HS-5 (cell line): ENCODE data around the gene REEP3.
"Not testable (repeated sequence)": the region's sequence is repeated elsewhere in the genome, so short reads cannot be mapped to it uniquely, and the experiment has no call there.

Experiments
- DNase-seq: peaks from one replicate; pipeline ENCODE4 v3.0.0-alpha.2; 2012; ENCODE audit warnings: low read depth

Gene REEP3

GRCh38 chr10:63630085-63630930 is 109.1 kb downstream of the REEP3 start:
- DNase-seq: peak; percentile 65

- DNase-seq: no peak
Observed at GRCh38 chr10:63630931-63631680, 109.9 kb downstream of the REEP3 start.

DNA sequence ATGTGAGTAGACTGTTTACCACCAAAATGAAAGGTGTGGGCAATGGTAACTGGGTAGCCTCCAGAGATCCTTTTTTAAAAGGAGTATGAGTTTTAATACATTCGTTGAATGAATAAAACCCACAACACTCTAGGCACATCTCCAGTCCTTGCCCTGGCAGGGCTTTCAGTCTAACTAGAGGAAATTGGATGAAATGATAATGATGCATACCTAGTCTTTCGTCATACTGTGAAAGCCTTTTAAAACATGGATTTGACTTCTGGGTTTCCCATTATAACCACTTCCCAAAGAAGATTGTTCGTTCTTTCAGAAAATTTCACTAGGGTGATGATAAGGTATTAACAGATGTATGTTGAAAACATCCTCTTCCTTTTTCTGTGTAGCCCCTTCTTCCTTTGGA is 110.8 kb downstream of the REEP3 start:
- DNase-seq: no peak

- DNase-seq: no peak
Observed at GRCh38 chr10:63633677-63634487, 112.7 kb downstream of the REEP3 start.

DNA sequence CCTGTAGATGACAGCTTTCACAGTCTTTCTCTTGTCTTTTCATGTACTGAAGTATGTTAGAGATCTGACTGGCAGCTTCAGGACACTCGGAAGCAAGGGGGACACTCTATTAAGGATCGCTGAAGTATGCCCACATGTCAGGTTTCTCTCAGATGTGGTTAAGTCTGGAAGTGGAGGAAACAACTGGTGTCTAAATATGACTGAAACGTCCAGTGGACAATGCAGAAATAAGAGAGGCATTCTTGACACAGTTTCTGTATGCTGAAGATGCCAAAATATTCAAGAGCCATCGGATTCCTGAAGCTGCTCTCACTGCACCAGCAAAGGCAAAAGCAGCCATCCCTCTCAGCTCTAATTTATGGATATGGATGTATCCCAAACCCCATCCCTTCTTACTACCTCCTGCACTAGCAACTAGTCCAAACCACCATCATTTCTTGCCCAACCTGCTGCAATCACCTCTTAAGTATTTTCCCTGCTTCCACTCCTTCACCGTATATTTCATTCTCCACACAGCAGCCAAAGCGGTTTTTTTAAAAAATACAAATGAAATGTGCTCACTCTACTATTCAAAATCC is 113.4 kb downstream of the REEP3 start:
- no peak for DNase-seq

GRCh38 chr10:63636812-63637211 is 115.6 kb downstream of the REEP3 start:
- no peak for DNase-seq

DNA sequence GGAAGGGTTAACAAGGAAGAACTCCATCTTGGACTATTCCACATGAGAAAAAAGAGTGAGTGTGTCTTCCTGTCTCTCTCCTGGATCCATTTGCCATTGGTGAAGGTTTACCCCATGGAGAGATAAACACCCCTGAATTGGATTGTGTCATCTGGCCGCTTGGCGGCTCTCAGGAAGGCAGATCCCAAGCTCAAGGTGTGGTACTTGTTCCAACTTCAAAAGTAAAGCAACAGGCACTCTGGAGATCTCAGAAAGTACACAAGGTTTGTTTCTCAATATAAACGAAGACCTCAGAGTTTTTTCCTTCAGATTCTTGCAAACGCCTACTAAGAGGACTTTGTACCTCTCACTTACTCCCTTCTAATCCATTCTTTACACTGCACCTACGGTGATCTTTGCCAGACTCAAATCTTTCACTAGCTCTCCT is 116.7 kb downstream of the REEP3 start:
- no peak for DNase-seq

GRCh38 chr10:63641366-63641765 is 120.2 kb downstream of the REEP3 start:
- no peak for DNase-seq

- no peak for DNase-seq
Observed at GRCh38 chr10:63641799-63642198, 120.6 kb downstream of the REEP3 start.

- no peak for DNase-seq
Observed at GRCh38 chr10:63642808-63643207, 121.6 kb downstream of the REEP3 start.

GRCh38 chr10:63644418-63645142 is 123.4 kb downstream of the REEP3 start:
- no peak for DNase-seq

DNA sequence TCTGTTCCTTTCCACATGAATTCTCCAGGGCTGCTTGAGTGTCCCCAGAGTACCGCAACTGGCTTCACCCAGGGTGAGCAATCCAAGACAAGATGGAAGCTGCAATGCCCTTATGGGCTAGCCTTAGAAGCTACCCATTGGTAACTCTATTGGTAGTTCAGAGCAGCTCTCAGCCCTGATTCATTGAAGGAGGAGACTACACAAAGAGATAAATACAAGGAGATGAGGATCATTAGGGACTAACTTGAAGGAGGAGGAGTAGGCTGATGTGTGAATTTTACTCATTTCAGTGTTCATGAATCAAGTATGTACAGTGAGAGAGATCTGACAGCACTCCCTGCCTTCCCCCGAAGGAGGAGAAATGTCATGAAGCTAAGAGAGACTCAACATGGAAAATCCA is 124.0 kb downstream of the REEP3 start:
- DNase-seq: no peak

DNA sequence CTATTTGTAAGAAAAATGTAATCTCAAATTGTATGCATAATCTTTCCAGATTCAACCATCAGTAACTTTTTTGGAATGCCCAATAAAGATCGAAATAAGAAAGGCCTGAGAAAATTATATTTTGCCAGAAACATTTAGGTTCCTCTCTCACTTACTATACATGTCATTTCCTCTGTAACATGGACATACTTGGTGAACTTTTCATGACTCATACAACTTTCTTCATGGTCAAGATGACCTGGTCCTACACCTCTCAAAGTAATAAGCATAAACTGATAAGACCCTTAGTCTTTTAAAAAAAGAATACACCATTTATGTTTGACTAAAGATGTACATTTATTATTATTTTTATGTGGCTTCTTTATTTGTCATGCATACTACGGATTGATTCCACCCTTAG is 125.3 kb downstream of the REEP3 start:
- no peak for DNase-seq

DNA sequence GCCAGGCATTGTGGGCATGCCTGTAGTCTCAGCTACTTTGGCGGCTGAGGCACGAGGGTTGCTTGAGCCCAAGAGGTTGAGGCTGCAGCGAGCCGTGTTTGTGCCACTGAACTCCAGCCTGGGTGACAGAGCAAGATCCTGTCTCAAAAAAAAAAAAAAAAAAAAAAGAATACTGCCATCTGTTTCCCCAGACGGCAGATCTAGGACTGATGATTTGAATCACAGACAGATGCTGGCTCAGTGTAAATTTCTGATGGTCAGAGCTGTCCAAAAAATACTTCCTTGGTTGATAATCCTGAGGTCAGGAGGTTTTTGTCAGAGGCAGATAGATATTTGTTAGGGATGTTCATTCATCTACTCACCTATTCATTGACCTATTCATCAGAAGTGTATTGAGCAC is 130.7 kb downstream of the REEP3 start:
- DNase-seq: no peak

- no peak for DNase-seq
Observed at GRCh38 chr10:63653747-63654146, 132.5 kb downstream of the REEP3 start.

- no peak for DNase-seq
Observed at GRCh38 chr10:63657761-63658160, 136.6 kb downstream of the REEP3 start.

DNA sequence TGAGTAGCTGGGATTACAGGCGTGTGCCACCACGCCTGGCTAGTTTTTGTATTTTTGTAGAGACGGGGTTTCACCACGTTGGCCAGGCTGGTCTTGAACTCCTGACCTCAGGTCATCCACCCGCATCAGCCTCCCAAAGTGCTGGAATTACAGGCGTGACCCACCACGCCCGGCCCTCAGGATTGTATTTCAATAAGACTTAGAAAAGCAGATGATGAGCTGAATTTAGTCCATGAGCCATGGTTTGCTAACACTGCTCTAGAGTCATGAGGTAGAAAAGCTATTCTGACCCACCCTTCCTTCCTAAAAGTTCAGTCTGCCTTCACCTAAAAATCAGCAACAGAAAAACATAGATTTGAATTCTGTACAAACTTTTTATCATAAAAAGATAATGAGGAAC is 139.7 kb downstream of the REEP3 start:
- DNase-seq: not testable (repeated sequence)

GRCh38 chr10:63661347-63661746 is 140.1 kb downstream of the REEP3 start:
- no peak for DNase-seq

DNA sequence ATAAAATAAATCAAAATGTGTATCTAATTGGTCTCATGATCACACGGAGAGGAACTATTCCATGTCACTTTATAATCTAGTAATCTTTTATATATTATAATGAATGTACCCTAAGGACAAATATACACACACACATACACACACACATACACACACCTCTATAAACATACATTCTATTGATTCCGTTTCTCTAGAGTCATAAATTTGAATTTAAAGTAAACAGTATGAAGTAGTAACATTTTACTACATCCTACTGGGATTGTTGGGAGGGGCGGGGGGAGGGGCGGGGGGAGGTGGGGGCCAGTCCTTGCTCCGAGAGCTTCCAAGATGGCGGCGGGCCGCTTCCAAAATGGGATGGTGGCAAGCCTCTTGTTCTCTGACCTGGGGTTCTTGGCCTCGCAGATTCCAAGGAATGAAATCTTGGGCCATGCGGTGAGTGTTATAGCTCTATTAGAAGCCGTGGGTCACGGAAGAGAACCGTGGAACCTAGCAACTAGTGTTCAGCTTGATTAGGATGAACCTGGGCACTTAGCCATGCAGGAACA is 143.2 kb downstream of the REEP3 start:
- no peak for DNase-seq

GRCh38 chr10:63665006-63665580 is 143.9 kb downstream of the REEP3 start:
- not testable (repeated sequence) for DNase-seq

DNA sequence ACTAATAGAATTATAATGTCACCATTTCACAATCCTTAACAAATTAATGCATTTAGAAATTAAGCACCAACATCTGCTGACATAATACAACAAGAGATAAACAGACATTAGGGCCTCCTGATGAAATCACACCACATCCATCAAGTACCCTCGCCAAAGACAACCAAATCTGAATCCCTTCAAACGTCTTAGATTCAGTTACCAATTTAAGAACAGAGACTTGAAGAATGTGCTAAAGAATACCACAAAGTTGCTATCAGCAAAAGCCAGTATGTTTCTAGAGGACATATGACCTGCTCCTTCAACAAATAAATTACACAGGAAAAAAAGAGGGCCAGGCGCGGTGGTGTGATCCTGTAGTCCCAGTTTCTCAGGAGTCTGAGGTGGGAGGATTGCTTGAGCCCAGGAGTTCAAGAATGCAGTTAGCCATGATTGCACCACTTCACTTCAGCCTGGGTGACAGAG is 144.5 kb downstream of the REEP3 start:
- no peak for DNase-seq
